OCI-LY7 (cell line): ENCODE results near the gene NR2C2AP.

Experiments
- CTCF ChIP-seq: fragments of 200-600 bp; sonication (generic); conservative IDR thresholded peaks from 2 replicates; pipeline ENCODE4 v1.5.1; 2014; ENCODE audit warnings: mild to moderate bottlenecking, antibody characterized with exemption, low read length, moderate library complexity, mixed read lengths
- EZH2phosphoT487 ChIP-seq: fragments of 200-600 bp; sonication (generic); IDR thresholded peaks from 2 replicates; pipeline ENCODE4 v1.6.1; 2018; ENCODE audit warnings: low read depth, borderline replicate concordance, mild to moderate bottlenecking, mixed run types, antibody characterized with exemption, low read length, moderate library complexity, mixed read lengths

- TF ChIP-seq EZH2phosphoT487 (no peak), CTCF (no peak)
Observed at GRCh38 chr19:19205416-19206410, 2.5 kb upstream of the NR2C2AP start.
